WTC11 (cell line): ENCODE data around the gene NTF3. TPM values are rescaled to one million over a fixed set of nuclear protein-coding genes. Genes with fewer than 3 reads are reported as not detected.

ENCODE experiments used
- ATAC-seq: fragments of 200-7000 bp; cut with Tn5 transposase; 2 replicates; pipeline ENCODE4 v1.10.0; 2021; ENCODE audit warnings: mild to moderate bottlenecking, moderate library complexity
- CTCF ChIA-PET: fragments of 300-600 bp; sonication (Branson Sonifier 250); formaldehyde crosslinking; loops from one replicate; lab custom pipeline; 2021; ENCODE audit warnings: antibody characterized with exemption; lab: Charles Lee
- POLR2A ChIA-PET: fragments of 350-600 bp; sonication (Branson Sonifier 250); formaldehyde crosslinking; loops from one replicate; lab custom pipeline; 2021; ENCODE audit warnings: antibody characterized with exemption; lab: Charles Lee
- DNase-seq: peaks from one replicate; pipeline ENCODE4 v3.0.0; 2021; ENCODE audit warnings: low spot score
- H3K27ac Mint-ChIP-seq: 2 replicates; pipeline ENCODE4 v1.8.0; 2021; ENCODE audit warnings: mixed read lengths
- H3K27me3 Mint-ChIP-seq: 2 replicates; pipeline ENCODE4 v1.8.0; 2021; ENCODE audit warnings: low read depth, mild to moderate bottlenecking, moderate library complexity, mixed read lengths
- H3K36me3 Mint-ChIP-seq: 2 replicates; pipeline ENCODE4 v1.8.0; 2021; ENCODE audit warnings: mixed read lengths
- H3K4me1 Mint-ChIP-seq: 2 replicates; pipeline ENCODE4 v1.8.0; 2022; ENCODE audit warnings: mixed read lengths
- H3K4me3 Mint-ChIP-seq: 2 replicates; pipeline ENCODE4 v1.8.0; 2021; ENCODE audit warnings: mild to moderate bottlenecking, moderate library complexity, mixed read lengths
- H3K9me3 Mint-ChIP-seq: 2 replicates; pipeline ENCODE4 v1.8.0; 2021; ENCODE audit warnings: mixed read lengths
- ESRRA ChIP-seq: sonication (generic); formaldehyde crosslinking; IDR thresholded peaks from 2 replicates; pipeline ENCODE4 v1.8.1; 2022; ENCODE audit warnings: mild to moderate bottlenecking, missing genetic modification reagents, borderline replicate concordance
- FOXP1 ChIP-seq: sonication (generic); formaldehyde crosslinking; IDR thresholded peaks from 2 replicates; pipeline ENCODE4 v1.8.0; 2022; ENCODE audit warnings: missing genetic modification reagents, mild to moderate bottlenecking, moderate library complexity, borderline replicate concordance
- HMGA2 ChIP-seq: fragments of 250-450 bp; sonication (Bioruptor Pico); IDR thresholded peaks from 2 replicates; pipeline ENCODE4 v1.4.0; 2021; ENCODE audit warnings: mild to moderate bottlenecking, moderate library complexity
- HMGXB4 ChIP-seq: sonication (generic); formaldehyde crosslinking; IDR thresholded peaks from 2 replicates; pipeline ENCODE4 v1.8.1; 2023; ENCODE audit warnings: mild to moderate bottlenecking, moderate library complexity, missing genetic modification reagents
- IRF1 ChIP-seq: sonication (generic); formaldehyde crosslinking; IDR thresholded peaks from 2 replicates; pipeline ENCODE4 v1.8.0; 2023; ENCODE audit warnings: missing genetic modification reagents
- JAZF1 ChIP-seq: fragments of 250-450 bp; sonication (Bioruptor Pico); IDR thresholded peaks from 2 replicates; pipeline ENCODE4 v1.9.0; 2021; ENCODE audit warnings: moderate library complexity, mild to moderate bottlenecking, inconsistent platforms
- JUN ChIP-seq: sonication (generic); formaldehyde crosslinking; IDR thresholded peaks from 2 replicates; pipeline ENCODE4 v1.8.0; 2023; ENCODE audit warnings: mild to moderate bottlenecking, missing genetic modification reagents
- MAX ChIP-seq: sonication (generic); formaldehyde crosslinking; IDR thresholded peaks from 2 replicates; pipeline ENCODE4 v1.8.0; 2022; ENCODE audit warnings: mild to moderate bottlenecking, missing genetic modification reagents
- MLX ChIP-seq: sonication (generic); formaldehyde crosslinking; IDR thresholded peaks from 2 replicates; pipeline ENCODE4 v1.8.1; 2023; ENCODE audit warnings: mild to moderate bottlenecking, missing genetic modification reagents, moderate library complexity
- NFATC4 ChIP-seq: fragments of 250-450 bp; sonication (Bioruptor Pico); IDR thresholded peaks from 2 replicates; pipeline ENCODE4 v1.9.0; 2021; ENCODE audit warnings: mild to moderate bottlenecking
- TCF7 ChIP-seq: sonication (generic); formaldehyde crosslinking; IDR thresholded peaks from 2 replicates; pipeline ENCODE4 v1.8.0; 2022; ENCODE audit warnings: mild to moderate bottlenecking, low read depth, missing genetic modification reagents, moderate library complexity
- TEAD1 ChIP-seq: sonication (generic); formaldehyde crosslinking; IDR thresholded peaks from 2 replicates; pipeline ENCODE4 v1.8.0; 2022; ENCODE audit warnings: mild to moderate bottlenecking, missing genetic modification reagents
- USF2 ChIP-seq: sonication (generic); formaldehyde crosslinking; IDR thresholded peaks from 2 replicates; pipeline ENCODE4 v1.8.1; 2023; ENCODE audit warnings: mild to moderate bottlenecking, missing genetic modification reagents, moderate library complexity
- ZNF281 ChIP-seq: sonication (generic); formaldehyde crosslinking; IDR thresholded peaks from 2 replicates; pipeline ENCODE4 v1.8.0; 2023; ENCODE audit warnings: mild to moderate bottlenecking, missing genetic modification reagents
- ZNF396 ChIP-seq: fragments of 250-450 bp; sonication (Bioruptor Pico); IDR thresholded peaks from 2 replicates; pipeline ENCODE4 v1.8.0; 2021; ENCODE audit warnings: mild to moderate bottlenecking, moderate library complexity, borderline replicate concordance
- total RNA-seq: library from RNA; stranded (reverse); gene quantifications from 3 replicates; pipeline ENCODE4 v1.2.3, GENCODE V29; 2021
- TF ChIP-seq, protein P1 (sequence below): fragments of 200-600 bp; IDR thresholded peaks from 2 replicates; pipeline ENCODE4 v1.8.0; 2022; ENCODE audit warnings: antibody characterized with exemption
- TF ChIP-seq, protein P2 (sequence below): sonication (generic); formaldehyde crosslinking; IDR thresholded peaks from 2 replicates; pipeline ENCODE4 v1.8.1; 2022; ENCODE audit warnings: low read depth, missing genetic modification reagents, borderline replicate concordance
- TF ChIP-seq, protein P3 (sequence below): fragments of 250-450 bp; sonication (Bioruptor Pico); IDR thresholded peaks from 2 replicates; pipeline ENCODE4 v2.1.2; 2022; ENCODE audit warnings: mild to moderate bottlenecking, moderate library complexity
- TF ChIP-seq, protein P4 (sequence below): sonication (generic); formaldehyde crosslinking; IDR thresholded peaks from 2 replicates; pipeline ENCODE4 v1.8.1; 2023; ENCODE audit warnings: mild to moderate bottlenecking, missing genetic modification reagents
- TF ChIP-seq, protein P5 (sequence below): fragments of 250-450 bp; sonication (Bioruptor Pico); IDR thresholded peaks from 2 replicates; pipeline ENCODE4 v1.9.0; 2021; ENCODE audit warnings: mild to moderate bottlenecking

Gene NTF3
- total RNA-seq, 1 experiment from 2014 or later = 1.3 TPM

GRCh38 chr12:5507401-5507935 lies 75.6 kb downstream of the NTF3 start:
- H3K9me3 Mint-ChIP-seq = no peaks in the 10 kb centered on the region
- ChIA-PET POLR2A (no interaction called here), CTCF (no interaction called here)
- H3K4me3 Mint-ChIP-seq = no peak overlapping the region
- H3K27ac Mint-ChIP-seq = no peak overlapping the region
- TF ChIP-seq, protein P1, sequence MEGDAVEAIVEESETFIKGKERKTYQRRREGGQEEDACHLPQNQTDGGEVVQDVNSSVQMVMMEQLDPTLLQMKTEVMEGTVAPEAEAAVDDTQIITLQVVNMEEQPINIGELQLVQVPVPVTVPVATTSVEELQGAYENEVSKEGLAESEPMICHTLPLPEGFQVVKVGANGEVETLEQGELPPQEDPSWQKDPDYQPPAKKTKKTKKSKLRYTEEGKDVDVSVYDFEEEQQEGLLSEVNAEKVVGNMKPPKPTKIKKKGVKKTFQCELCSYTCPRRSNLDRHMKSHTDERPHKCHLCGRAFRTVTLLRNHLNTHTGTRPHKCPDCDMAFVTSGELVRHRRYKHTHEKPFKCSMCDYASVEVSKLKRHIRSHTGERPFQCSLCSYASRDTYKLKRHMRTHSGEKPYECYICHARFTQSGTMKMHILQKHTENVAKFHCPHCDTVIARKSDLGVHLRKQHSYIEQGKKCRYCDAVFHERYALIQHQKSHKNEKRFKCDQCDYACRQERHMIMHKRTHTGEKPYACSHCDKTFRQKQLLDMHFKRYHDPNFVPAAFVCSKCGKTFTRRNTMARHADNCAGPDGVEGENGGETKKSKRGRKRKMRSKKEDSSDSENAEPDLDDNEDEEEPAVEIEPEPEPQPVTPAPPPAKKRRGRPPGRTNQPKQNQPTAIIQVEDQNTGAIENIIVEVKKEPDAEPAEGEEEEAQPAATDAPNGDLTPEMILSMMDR = no peak
- TF ChIP-seq FOXP1 (CRISPR knock-in tag) = no peak
- no peak for TF ChIP-seq ZNF281
- no peak for TF ChIP-seq HMGA2 (CRISPR knock-in tag)
- TF ChIP-seq, protein P2, sequence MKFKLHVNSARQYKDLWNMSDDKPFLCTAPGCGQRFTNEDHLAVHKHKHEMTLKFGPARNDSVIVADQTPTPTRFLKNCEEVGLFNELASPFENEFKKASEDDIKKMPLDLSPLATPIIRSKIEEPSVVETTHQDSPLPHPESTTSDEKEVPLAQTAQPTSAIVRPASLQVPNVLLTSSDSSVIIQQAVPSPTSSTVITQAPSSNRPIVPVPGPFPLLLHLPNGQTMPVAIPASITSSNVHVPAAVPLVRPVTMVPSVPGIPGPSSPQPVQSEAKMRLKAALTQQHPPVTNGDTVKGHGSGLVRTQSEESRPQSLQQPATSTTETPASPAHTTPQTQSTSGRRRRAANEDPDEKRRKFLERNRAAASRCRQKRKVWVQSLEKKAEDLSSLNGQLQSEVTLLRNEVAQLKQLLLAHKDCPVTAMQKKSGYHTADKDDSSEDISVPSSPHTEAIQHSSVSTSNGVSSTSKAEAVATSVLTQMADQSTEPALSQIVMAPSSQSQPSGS = no peak
- no peak for TF ChIP-seq JUN (CRISPR knock-in tag)
- TF ChIP-seq MAX (CRISPR knock-in tag) = no peak
- no peak for TF ChIP-seq MLX (CRISPR knock-in tag)
- no peak for TF ChIP-seq JAZF1
- TF ChIP-seq, protein P3, sequence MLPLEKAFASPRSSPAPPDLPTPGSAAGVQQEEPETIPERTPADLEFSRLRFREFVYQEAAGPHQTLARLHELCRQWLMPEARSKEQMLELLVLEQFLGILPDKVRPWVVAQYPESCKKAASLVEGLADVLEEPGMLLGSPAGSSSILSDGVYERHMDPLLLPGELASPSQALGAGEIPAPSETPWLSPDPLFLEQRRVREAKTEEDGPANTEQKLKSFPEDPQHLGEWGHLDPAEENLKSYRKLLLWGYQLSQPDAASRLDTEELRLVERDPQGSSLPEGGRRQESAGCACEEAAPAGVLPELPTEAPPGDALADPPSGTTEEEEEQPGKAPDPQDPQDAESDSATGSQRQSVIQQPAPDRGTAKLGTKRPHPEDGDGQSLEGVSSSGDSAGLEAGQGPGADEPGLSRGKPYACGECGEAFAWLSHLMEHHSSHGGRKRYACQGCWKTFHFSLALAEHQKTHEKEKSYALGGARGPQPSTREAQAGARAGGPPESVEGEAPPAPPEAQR (CRISPR knock-in tag) = no peak
- TF ChIP-seq USF2 (CRISPR knock-in tag) = no peak
- TF ChIP-seq ESRRA (CRISPR knock-in tag) = no peak
- H3K36me3 Mint-ChIP-seq = no peaks in the 10 kb centered on the region
- DNase-seq (no peak), ATAC-seq (no peak)
- peaks cover 23% of the 10 kb centered on the region for H3K4me1 Mint-ChIP-seq
- H3K27me3 Mint-ChIP-seq = no peaks in the 10 kb centered on the region; the same call in 1 of the 2 replicates

DNA sequence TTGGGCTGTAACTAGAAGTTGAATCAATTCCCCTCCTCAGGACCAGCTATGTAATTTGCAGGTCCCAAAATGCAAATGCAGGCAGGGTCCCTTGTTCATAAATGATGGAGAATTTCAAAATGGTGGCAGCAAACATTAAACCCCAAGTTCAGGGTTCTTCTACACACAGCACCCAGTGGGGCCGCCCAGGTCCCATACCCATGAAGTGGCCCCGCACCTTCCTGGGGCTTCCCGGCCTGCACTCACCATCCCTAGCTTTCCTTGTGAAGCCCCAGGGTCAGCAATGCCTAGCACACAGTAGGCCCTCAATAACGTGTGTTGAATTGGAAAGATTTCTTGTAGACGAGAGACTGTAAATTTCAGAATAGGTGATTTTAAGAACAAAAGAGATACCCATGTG lies 76.0 kb downstream of the NTF3 start:
- POLR2A ChIA-PET = no interaction called here
- no peak for ATAC-seq
- peaks cover 25% of the 10 kb centered on the region for H3K4me1 Mint-ChIP-seq
- TF ChIP-seq HMGA2 (CRISPR knock-in tag) = no peak
- no peak for TF ChIP-seq HMGXB4 (CRISPR knock-in tag)
- no peak for TF ChIP-seq TEAD1 (CRISPR knock-in tag)
- TF ChIP-seq NFATC4 (CRISPR knock-in tag) = no peak
- TF ChIP-seq, protein P4, sequence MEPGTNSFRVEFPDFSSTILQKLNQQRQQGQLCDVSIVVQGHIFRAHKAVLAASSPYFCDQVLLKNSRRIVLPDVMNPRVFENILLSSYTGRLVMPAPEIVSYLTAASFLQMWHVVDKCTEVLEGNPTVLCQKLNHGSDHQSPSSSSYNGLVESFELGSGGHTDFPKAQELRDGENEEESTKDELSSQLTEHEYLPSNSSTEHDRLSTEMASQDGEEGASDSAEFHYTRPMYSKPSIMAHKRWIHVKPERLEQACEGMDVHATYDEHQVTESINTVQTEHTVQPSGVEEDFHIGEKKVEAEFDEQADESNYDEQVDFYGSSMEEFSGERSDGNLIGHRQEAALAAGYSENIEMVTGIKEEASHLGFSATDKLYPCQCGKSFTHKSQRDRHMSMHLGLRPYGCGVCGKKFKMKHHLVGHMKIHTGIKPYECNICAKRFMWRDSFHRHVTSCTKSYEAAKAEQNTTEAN (CRISPR knock-in tag) = no peak
- no peak for TF ChIP-seq ZNF396 (CRISPR knock-in tag)
- TF ChIP-seq USF2 (CRISPR knock-in tag) = no peak
- no peak for TF ChIP-seq TCF7
- TF ChIP-seq, protein P5, sequence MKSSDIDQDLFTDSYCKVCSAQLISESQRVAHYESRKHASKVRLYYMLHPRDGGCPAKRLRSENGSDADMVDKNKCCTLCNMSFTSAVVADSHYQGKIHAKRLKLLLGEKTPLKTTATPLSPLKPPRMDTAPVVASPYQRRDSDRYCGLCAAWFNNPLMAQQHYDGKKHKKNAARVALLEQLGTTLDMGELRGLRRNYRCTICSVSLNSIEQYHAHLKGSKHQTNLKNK (CRISPR knock-in tag) = no peak
- no peak for TF ChIP-seq IRF1 (CRISPR knock-in tag)
- no peaks in the 10 kb centered on the region for H3K36me3 Mint-ChIP-seq
- no peak for DNase-seq
- CTCF ChIA-PET = no interaction called here
- no peak overlapping the region for H3K27ac Mint-ChIP-seq
- H3K9me3 Mint-ChIP-seq = no peaks in the 10 kb centered on the region
- no peak overlapping the region for H3K4me3 Mint-ChIP-seq
- H3K27me3 Mint-ChIP-seq = no peaks in the 10 kb centered on the region; the same call in 1 of the 2 replicates
